K562 (cell line): ENCODE results near the gene TMEM143. TPM values are rescaled to one million over a fixed set of nuclear protein-coding genes. Genes with fewer than 3 reads are reported as not detected.

Source experiments
- C11orf30 ChIP-seq: fragments of 450-650 bp; IDR thresholded peaks from 2 replicates; pipeline ENCODE4 v1.6.1; 2016; ENCODE audit warnings: low read depth, mild to moderate bottlenecking
- GTF2A2 ChIP-seq: IDR thresholded peaks from 2 replicates; pipeline ENCODE4 v1.6.1; 2016; ENCODE audit warnings: mild to moderate bottlenecking, missing genetic modification characterization, missing compliant biosample characterization
- KLF13 ChIP-seq: fragments of 450-650 bp; IDR thresholded peaks from 2 replicates; pipeline ENCODE4 v1.6.1; 2016; ENCODE audit warnings: missing genetic modification characterization, low read depth, mild to moderate bottlenecking, missing compliant biosample characterization, moderate library complexity, borderline replicate concordance
- MTA2 ChIP-seq: fragments of 450-650 bp; IDR thresholded peaks from 2 replicates; pipeline ENCODE4 v1.6.1; 2016; ENCODE audit warnings: low read depth
- NCOA2 ChIP-seq, 2 experiments: fragments of 450-650 bp; IDR thresholded peaks; 2 replicates each; pipeline ENCODE4 v1.6.1; 2018; ENCODE audit warnings: mild to moderate bottlenecking in 2 of 2, moderate library complexity in 1 of 2; ENCODE audit not compliant: partially characterized antibody in 2 of 2
- NR2F6 ChIP-seq: fragments of 450-650 bp; formaldehyde crosslinking; IDR thresholded peaks from 2 replicates; pipeline ENCODE4 v1.4.0; 2020; ENCODE audit warnings: mild to moderate bottlenecking
- NR3C1 ChIP-seq: sonication (generic); formaldehyde crosslinking; IDR thresholded peaks from 2 replicates; pipeline ENCODE4 v1.8.1; 2022; ENCODE audit warnings: missing genetic modification reagents
- PHTF2 ChIP-seq: fragments of 250-450 bp; sonication (Bioruptor Pico); IDR thresholded peaks from 2 replicates; pipeline ENCODE4 v1.5.0; 2021; ENCODE audit warnings: mild to moderate bottlenecking
- SMARCA4 ChIP-seq: fragments of 450-650 bp; IDR thresholded peaks from 2 replicates; pipeline ENCODE4 v1.6.1; 2016
- XRCC4 ChIP-seq: IDR thresholded peaks from one replicate; pipeline ENCODE4 v1.6.1; 2011; ENCODE audit not compliant: insufficient read depth, insufficient read length; ENCODE audit errors: extremely low read depth
- ZFP1 ChIP-seq: fragments of 450-650 bp; formaldehyde crosslinking; IDR thresholded peaks from 2 replicates; pipeline ENCODE4 v1.4.0; 2020; ENCODE audit warnings: mild to moderate bottlenecking, mixed read lengths
- ZSCAN32 ChIP-seq: fragments of 450-650 bp; formaldehyde crosslinking; IDR thresholded peaks from 2 replicates; pipeline ENCODE4 v1.4.0; 2020; ENCODE audit warnings: mild to moderate bottlenecking, moderate library complexity
- polyA plus RNA-seq, 8 experiments: library from polyadenylated mRNA; depleted of rRNA in 4 of 8; stranded (reverse) in 5 of 8; unstranded in 3 of 8; fragments of >200 nt; fragmentation: Nextera tagmentation in 2 of 8; fragmentation: Illumina TruSeq in 1 of 8; extraction: Ambion mirVana in 2 of 8; extraction: Trizol in 1 of 8; gene quantifications; 2 replicates each; pipeline versions ENCODE4 v1.2.1 to v1.2.3, GENCODE V29; 2011 to 2014; ENCODE audit warnings: inconsistent platforms in 1 of 8, missing spikeins in 1 of 8
- total RNA-seq, 7 experiments: library from RNA; depleted of rRNA in 6 of 7; stranded (reverse); fragments of >200 nt in 6 of 7; fragmentation: Illumina TruSeq in 2 of 7; extraction: Trizol in 2 of 7; gene quantifications; 2 replicates each; pipeline versions ENCODE4 v1.2.1 to v1.2.3, GENCODE V29; 2011 to 2021; ENCODE audit warnings: low replicate concordance in 1 of 7
- TF ChIP-seq, protein P1 (sequence below): IDR thresholded peaks from 3 replicates; pipeline ENCODE4 v1.6.1; 2011; ENCODE audit warnings: borderline replicate concordance, mild to moderate bottlenecking; ENCODE audit not compliant: insufficient read length, insufficient read depth
- TF ChIP-seq, protein P2 (sequence below): fragments of 450-650 bp; IDR thresholded peaks from 2 replicates; pipeline ENCODE4 v1.6.1; 2016; ENCODE audit warnings: low read depth
- TF ChIP-seq, protein P3 (sequence below): fragments of 450-650 bp; IDR thresholded peaks from 2 replicates; pipeline ENCODE4 v1.6.1; 2018; ENCODE audit not compliant: partially characterized antibody

Gene TMEM143
- total and polyA plus RNA-seq, 9 of the 15 experiments (the other 6 are each of a cell fraction or from before 2014, with no cell fraction given), result 0.66 to 8.8 (median 4.3) TPM

DNA sequence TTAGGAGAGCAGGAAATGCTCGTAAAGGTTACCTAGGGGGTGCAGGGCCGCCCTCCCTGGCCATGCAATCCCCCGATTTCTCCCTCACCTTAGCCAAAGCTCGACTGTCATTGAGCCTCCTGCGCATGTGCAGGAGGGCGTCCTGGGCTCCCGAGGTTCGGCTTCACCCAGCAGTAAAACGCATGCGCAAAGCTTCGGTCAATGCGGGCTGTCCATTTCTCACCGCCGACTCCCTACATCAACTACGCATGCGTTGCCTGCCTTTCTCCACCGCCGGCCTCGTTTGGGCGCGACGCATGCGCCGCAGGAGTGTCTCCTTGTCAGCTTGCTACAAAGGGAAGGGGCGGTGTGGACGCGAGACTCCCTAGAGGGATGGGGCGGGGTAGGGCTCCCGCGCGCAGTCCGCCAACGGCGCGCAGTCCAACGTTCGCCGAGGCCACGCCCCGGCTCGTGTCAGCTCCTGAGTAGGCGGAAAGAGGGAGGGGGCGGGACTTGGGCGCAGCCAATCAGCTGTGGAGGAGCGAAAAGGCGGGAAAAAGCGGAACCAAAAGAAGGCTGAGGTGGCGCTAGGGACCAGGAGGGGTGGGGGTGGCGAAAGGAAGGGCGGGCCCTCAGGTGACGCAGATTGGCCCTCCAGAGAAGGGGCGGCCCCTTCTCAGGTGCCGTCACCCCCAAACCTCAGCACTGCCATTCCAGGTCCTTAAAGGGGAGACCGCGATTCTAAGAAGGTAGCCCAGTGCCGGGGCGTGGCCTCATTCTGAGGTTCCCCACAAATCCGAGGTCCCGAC lies at the start of gene TMEM143, which contains the start of gene SYNGR4 (continued):
- TF ChIP-seq, protein P1, sequence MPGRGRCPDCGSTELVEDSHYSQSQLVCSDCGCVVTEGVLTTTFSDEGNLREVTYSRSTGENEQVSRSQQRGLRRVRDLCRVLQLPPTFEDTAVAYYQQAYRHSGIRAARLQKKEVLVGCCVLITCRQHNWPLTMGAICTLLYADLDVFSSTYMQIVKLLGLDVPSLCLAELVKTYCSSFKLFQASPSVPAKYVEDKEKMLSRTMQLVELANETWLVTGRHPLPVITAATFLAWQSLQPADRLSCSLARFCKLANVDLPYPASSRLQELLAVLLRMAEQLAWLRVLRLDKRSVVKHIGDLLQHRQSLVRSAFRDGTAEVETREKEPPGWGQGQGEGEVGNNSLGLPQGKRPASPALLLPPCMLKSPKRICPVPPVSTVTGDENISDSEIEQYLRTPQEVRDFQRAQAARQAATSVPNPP, result no peak
- TF ChIP-seq KLF13 (tag) (no peak), ZSCAN32 (no peak), NCOA2 (IDR thresholded peaks at IDR 0.05; ENCODE audit: partially characterized antibody in 2 of 2) (no peak), GTF2A2 (tag) (no peak), ZFP1 (CRISPR knock-in tag) (no peak), C11orf30 (peak; percentile 52), MTA2 (no peak), NR2F6 (CRISPR knock-in tag) (no peak), XRCC4 (no peak), SMARCA4 (peak; percentile 49; the same call in 1 of the 2 replicates), NR3C1 (CRISPR knock-in tag) (no peak), PHTF2 (no peak)
- TF ChIP-seq, protein P2, sequence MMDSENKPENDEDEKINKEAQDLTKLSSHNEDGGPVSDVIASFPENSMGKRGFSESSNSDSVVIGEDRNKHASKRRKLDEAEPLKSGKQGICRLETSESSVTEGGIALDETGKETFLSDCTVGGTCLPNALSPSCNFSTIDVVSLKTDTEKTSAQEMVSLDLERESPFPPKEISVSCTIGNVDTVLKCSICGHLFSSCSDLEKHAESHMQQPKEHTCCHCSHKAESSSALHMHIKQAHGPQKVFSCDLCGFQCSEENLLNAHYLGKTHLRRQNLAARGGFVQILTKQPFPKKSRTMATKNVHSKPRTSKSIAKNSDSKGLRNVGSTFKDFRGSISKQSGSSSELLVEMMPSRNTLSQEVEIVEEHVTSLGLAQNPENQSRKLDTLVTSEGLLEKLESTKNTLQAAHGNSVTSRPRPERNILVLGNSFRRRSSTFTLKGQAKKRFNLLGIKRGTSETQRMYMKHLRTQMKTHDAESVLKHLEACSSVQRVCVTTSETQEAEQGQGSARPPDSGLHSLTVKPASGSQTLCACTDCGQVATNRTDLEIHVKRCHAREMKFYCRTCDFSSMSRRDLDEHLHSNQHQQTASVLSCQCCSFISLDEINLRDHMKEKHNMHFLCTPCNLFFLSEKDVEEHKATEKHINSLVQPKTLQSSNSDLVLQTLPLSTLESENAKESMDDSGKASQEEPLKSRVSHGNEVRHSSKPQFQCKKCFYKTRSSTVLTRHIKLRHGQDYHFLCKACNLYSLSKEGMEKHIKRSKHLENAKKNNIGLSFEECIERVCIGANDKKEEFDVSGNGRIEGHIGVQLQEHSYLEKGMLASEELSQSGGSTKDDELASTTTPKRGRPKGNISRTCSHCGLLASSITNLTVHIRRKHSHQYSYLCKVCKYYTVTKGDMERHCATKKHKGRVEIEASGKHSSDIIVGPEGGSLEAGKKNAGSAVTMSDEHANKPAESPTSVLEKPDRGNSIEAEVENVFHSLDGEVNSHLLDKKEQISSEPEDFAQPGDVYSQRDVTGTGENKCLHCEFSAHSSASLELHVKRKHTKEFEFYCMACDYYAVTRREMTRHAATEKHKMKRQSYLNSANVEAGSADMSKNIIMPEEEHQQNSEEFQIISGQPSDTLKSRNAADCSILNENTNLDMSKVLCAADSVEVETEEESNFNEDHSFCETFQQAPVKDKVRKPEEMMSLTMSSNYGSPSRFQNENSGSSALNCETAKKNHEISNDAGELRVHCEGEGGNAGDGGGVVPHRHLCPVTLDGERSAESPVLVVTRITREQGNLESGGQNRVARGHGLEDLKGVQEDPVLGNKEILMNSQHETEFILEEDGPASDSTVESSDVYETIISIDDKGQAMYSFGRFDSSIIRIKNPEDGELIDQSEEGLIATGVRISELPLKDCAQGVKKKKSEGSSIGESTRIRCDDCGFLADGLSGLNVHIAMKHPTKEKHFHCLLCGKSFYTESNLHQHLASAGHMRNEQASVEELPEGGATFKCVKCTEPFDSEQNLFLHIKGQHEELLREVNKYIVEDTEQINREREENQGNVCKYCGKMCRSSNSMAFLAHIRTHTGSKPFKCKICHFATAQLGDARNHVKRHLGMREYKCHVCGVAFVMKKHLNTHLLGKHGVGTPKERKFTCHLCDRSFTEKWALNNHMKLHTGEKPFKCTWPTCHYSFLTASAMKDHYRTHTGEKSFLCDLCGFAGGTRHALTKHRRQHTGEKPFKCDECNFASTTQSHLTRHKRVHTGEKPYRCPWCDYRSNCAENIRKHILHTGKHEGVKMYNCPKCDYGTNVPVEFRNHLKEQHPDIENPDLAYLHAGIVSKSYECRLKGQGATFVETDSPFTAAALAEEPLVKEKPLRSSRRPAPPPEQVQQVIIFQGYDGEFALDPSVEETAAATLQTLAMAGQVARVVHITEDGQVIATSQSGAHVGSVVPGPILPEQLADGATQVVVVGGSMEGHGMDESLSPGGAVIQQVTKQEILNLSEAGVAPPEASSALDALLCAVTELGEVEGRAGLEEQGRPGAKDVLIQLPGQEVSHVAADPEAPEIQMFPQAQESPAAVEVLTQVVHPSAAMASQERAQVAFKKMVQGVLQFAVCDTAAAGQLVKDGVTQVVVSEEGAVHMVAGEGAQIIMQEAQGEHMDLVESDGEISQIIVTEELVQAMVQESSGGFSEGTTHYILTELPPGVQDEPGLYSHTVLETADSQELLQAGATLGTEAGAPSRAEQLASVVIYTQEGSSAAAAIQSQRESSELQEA, result no peak
- TF ChIP-seq, protein P3, sequence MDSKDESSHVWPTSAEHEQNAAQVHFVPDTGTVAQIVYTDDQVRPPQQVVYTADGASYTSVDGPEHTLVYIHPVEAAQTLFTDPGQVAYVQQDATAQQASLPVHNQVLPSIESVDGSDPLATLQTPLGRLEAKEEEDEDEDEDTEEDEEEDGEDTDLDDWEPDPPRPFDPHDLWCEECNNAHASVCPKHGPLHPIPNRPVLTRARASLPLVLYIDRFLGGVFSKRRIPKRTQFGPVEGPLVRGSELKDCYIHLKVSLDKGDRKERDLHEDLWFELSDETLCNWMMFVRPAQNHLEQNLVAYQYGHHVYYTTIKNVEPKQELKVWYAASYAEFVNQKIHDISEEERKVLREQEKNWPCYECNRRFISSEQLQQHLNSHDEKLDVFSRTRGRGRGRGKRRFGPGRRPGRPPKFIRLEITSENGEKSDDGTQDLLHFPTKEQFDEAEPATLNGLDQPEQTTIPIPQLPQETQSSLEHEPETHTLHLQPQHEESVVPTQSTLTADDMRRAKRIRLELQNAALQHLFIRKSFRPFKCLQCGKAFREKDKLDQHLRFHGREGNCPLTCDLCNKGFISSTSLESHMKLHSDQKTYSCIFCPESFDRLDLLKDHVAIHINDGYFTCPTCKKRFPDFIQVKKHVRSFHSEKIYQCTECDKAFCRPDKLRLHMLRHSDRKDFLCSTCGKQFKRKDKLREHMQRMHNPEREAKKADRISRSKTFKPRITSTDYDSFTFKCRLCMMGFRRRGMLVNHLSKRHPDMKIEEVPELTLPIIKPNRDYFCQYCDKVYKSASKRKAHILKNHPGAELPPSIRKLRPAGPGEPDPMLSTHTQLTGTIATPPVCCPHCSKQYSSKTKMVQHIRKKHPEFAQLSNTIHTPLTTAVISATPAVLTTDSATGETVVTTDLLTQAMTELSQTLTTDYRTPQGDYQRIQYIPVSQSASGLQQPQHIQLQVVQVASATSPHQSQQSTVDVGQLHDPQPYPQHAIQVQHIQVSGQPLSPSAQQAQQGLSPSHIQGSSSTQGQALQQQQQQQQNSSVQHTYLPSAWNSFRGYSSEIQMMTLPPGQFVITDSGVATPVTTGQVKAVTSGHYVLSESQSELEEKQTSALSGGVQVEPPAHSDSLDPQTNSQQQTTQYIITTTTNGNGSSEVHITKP, result peak; percentile 83
